ENCODE measurements around the gene MYOM3.

Gene MYOM3

DNA sequence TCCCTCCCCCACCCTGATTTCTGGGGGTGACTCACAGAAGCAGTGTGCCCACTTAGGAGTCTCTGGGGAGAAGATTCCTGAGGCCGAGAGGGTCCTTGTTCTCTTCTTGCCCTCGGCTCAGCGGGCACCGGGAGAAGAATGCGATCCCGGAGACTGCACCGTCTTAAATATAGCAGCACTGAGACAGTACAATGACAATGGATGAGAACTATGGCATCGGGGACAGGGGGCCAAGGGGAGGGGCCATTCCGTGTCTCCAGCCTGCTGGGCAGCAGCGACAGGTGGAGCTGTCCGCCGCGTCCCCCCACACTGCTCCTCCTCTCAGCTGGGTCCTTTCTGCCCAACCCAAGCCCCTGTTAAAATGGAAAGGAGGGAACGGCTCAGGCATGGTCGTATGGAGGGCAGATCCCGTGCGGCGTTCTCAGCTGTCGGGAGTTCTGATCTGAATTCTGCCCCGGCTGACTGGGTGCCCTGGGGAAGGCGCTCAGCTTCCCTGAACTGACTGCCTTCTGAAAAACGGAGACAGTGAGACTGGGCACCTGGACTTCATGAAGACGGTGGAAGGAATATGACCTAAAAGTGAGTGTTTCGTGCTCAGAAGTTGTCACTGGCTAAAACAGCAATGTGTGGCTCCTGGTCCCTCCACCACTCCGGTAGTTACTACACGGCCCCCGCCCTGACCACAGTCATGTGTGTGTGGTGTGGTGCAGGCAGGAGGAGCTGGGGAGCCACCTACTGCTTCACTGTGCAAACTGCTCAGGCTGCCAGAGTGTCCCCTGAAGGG lies at the start of gene MYOM3:
MYOM3 (minus strand) TSS at position 140 of the 784 bp plus-strand sequence. CDS start 3,499 bp downstream, outside the sequence.
- H3K27ac ChIP-seq, result no peak within 1 kb of the TSS
- TF ChIP-seq CTCF (IDR thresholded peaks at IDR 0.05) (peak; percentile 78), ZFX (IDR thresholded peaks at IDR 0.05; ENCODE audit: borderline replicate concordance) (no peak)

DNA sequence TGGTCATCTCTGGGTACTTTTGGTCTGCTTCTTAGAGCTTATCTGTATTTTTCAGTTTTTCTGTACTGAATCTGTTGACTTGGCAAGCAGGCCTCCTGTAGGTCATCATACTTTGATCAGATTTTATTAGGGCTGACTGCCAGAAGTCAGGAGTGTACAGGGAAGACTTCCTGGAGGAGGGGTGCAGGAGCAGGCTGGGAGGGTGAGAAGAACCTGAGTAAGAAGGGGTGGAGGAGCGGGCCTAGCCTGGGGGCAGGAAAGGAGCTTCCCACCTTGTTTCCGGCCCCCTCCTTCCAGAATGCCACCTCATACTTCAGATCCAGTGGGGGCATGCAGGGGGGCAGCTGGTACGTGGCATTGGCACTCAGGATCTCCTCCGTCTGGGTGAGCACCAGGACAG lies 49.3 kb upstream of the MYOM3 start:
- H3K27ac ChIP-seq, result no peak overlapping the region
- TF ChIP-seq ZFX (IDR thresholded peaks at IDR 0.05; ENCODE audit: borderline replicate concordance), result no peak
- no peak for TF ChIP-seq CTCF (IDR thresholded peaks at IDR 0.05)

GRCh38 chr1:24159366-24159765 lies 47.4 kb upstream of the MYOM3 start:
- TF ChIP-seq CTCF (IDR thresholded peaks at IDR 0.05), result no peak
- H3K27ac ChIP-seq, result no peak overlapping the region

GRCh38 chr1:24157918-24158481 lies 46.1 kb upstream of the MYOM3 start:
- no peak for TF ChIP-seq ZFX (IDR thresholded peaks at IDR 0.05; ENCODE audit: borderline replicate concordance)
- no peak for TF ChIP-seq CTCF (IDR thresholded peaks at IDR 0.05)
- H3K27ac ChIP-seq, result no peak overlapping the region

- H3K27ac ChIP-seq, result no peak overlapping the region
- TF ChIP-seq CTCF (IDR thresholded peaks at IDR 0.05) (no peak), ZFX (IDR thresholded peaks at IDR 0.05; ENCODE audit: borderline replicate concordance) (no peak)
Observed at GRCh38 chr1:24156542-24157260, 44.8 kb upstream of the MYOM3 start.

- no peak overlapping the region for H3K27ac ChIP-seq
- no peak for TF ChIP-seq ZFX (IDR thresholded peaks at IDR 0.05; ENCODE audit: borderline replicate concordance)
- peak; percentile 27; the same call in 1 of the 2 replicates for TF ChIP-seq CTCF (IDR thresholded peaks at IDR 0.05)
Observed at GRCh38 chr1:24155011-24155782, 43.3 kb upstream of the MYOM3 start.
